ENCODE data around the gene CTRL. TPM values are rescaled to one million over a fixed set of nuclear protein-coding genes. Genes with fewer than 3 reads are reported as not detected.

The CTRL gene

GRCh38 chr16:67879936-67880335 is 51.7 kb downstream of the CTRL start:
- Histone ChIP-seq H2BK5ac (ENCODE audit: low read length) (no peak overlapping the region), H4K8ac (ENCODE audit: low read depth, low read length) (no peak overlapping the region), H3K4me3 (ENCODE audit: low read length) (no peak overlapping the region), H3K23ac (ENCODE audit: low read length) (no peak overlapping the region), H4K5ac (ENCODE audit: low read length) (no peak overlapping the region), H3K36me3 (ENCODE audit: control insufficient read depth, insufficient read depth, low read length) (peaks cover 29% of the 10 kb centered on the region), H3K4ac (ENCODE audit: low read depth, low read length) (no peak overlapping the region), H3K27ac (ENCODE audit: low read depth, low read length) (no peak overlapping the region), H3K9ac (ENCODE audit: low read length) (no peak overlapping the region), H2BK15ac (replicated peaks; ENCODE audit: low read depth) (no peak overlapping the region), H3K27me3 (ENCODE audit: insufficient read depth, low read length, poor library complexity) (no peaks in the 10 kb centered on the region), H3K79me1 (ENCODE audit: low read length) (peaks cover 5% of the 10 kb centered on the region), H3K4me2 (ENCODE audit: low read length) (no peak overlapping the region), H2AK5ac (ENCODE audit: low read length) (no peak overlapping the region), H3K4me1 (ENCODE audit: control insufficient read depth, low read depth, low read length) (no peaks in the 10 kb centered on the region), H3K18ac (ENCODE audit: low read length) (no peak overlapping the region), H3K56ac (ENCODE audit: low read length) (no peak overlapping the region), H3K79me2 (ENCODE audit: control insufficient read depth, insufficient read depth, low read length) (peaks cover 6% of the 10 kb centered on the region), H2BK120ac (ENCODE audit: low read depth, low read length) (no peak overlapping the region)
- DNase-seq: no peak
- WGBS (ENCODE audit: extremely low coverage, insufficient coverage, low lambda C conversion rate): no CpG with 5 or more reads among the region's 5 CpGs

Small RNA genes lying within 50 kb of the gene (small RNA-seq; reads per million reads assigned to genes)
- gene NRN1L (ENCODE audit: insufficient read depth): not detected
